CD4-positive, alpha-beta T cell treated with Interleukin-4 for 1 hour (primary cell): ENCODE data around the gene LRRC2.
"Not testable (repeated sequence)": the region's sequence is repeated elsewhere in the genome, so short reads cannot be mapped to it uniquely, and the experiment has no call there.

Source experiments
- DNase-seq, 2 donors: peaks; one replicate each; pipeline ENCODE4 v3.0.0-alpha.2; 2020 to 2022

LRRC2 gene

DNA sequence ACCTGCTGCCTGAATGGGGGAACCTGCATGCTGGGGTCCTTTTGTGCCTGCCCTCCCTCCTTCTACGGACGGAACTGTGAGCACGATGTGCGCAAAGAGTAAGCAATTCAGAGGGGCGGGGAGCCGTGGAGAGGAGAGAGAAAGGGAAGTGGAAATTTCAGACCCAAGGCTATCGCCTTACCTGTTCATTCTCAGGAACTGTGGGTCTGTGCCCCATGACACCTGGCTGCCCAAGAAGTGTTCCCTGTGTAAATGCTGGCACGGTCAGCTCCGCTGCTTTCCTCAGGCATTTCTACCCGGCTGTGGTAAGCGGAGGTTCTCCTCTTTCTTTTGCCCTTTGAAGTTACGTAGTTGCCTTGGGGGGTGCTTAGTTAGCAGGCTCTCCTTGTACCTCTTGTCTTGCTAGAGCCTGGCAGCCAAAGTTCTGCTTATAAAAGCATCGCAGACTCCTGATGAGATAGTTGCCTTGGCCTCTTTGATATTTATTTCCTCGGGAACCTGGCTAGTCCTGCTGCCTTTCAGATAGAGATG lies 13.7 kb upstream of the LRRC2 start:
- DNase-seq, result no peak

DNA sequence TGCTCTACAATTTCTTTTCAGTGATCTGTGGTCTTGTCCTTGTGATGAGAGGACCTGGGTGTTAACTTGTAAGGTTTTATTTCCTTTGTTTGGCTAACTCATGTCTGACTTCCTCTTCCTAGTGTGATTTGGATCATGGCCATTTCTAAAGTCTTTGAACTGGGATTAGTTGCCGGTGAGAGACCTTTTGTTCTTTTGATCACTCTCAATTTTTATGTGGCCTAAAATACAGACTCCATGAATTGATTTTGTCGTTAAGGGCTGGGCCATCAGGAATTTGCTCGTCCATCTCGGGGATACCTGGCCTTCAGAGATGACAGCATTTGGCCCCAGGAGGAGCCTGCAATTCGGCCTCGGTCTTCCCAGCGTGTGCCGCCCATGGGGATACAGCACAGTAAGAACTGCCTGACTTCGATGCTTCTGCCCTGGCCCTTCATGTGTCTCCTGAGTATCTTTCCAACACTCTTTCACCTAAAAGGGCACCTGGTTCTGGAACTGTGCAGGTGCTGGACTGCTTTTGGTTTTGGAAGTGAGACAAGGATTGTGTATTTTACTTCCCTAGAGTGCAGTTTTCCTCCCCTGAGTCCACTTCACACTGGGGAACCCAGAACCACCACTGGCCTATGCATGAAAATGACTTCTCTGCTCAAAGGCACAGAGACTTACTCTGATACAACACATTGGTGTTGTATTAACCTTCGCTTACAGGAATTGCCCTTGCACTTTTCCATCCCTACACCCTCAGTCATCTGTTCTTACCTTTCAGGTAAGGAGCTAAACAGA lies 13.1 kb upstream of the LRRC2 start:
- no peak for DNase-seq

DNA sequence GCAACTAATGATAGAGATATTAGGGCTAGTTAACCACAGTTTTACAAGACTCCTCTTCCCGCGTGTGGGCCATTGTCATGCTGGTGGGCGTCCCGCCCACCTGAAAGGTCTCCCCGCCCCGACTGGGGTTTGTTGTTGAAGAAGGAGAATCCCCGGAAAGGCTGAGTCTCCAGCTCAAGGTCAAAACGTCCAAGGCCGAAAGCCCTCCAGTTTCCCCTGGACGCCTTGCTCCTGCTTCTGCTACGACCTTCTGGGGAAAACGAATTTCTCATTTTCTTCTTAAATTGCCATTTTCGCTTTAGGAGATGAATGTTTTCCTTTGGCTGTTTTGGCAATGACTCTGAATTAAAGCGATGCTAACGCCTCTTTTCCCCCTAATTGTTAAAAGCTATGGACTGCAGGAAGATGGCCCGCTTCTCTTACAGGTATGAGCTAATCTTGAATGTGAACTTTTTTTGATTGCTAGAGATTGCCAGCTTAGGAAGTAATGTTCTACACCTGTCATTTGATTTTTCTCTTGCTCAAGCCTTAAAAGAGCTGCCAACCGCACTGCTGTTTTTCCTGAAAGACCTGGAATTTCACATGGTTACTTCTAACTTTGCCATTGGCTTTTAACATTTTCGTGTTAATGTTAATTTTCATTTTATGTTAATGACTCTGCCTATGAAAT lies 11.6 kb upstream of the LRRC2 start:
- DNase-seq, result not testable (repeated sequence)

DNA sequence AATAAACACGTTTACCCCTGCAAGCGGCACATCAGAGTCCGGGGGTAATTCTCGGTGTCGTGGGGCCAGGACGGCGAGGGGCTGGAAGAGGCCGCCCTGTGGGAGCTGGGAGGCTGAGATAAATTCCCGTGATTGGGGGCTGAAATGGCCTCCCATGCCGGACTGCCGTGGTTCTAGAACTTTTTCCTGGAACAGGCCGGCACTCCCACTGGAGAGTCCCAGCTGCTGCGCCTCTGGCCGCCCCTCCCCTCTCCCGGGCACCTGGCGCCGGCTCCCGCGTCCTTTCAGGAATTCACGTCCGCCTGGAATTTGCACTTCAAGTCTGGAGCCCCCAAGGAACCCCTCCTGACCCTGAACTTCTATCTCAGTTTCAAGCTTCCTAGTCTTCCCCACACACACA lies 10.8 kb upstream of the LRRC2 start:
- DNase-seq, result no peak

DNA sequence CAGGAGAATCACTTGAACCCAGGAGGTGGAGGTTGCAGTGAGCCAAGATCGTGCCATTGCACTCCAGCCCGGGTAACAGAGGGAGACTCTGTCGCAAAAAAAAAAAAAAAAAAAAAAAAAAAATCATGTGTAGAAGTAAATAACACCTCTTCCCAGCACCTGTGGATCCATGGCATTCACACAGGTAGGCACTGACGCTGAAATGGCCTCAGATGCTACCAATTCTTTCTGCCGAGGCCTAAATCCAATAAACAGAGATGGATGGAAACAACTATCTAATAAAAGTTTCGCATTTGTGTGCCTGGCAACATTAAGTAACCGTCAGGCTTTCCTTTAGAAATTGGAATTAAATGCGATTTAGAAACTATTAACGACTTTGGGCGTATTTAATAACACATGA lies 10.3 kb upstream of the LRRC2 start:
- no peak for DNase-seq

DNA sequence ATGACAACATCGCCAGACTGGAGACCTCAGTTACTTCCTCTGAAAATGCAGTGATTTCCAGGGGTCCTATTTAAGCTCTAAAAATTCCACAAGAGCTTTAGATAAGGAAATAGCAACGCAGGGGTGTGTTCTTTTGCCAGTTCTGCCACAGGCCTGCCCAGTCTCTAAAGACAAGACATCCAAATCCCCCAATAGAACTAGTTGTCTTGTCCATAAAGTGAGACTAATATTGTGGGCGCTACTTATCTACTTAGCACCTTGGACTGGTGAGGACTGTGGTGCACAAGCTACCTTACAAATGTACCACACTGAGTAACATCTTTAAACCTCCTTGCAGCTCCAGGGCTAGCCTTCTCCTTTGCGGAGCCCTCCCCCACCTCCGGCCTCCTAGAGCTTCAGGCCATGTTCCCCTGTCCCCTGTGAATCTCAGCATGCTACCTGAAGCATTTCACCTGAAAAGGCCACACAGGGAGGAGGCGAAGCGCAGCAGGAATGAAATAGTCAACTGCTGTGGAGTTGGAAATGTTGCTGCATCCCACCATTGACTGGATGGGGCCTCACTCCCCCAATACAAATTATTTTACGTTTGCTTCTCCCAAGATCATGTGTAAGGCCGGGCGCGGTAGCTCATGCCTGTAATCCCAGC lies 9.6 kb upstream of the LRRC2 start:
- no peak for DNase-seq

DNA sequence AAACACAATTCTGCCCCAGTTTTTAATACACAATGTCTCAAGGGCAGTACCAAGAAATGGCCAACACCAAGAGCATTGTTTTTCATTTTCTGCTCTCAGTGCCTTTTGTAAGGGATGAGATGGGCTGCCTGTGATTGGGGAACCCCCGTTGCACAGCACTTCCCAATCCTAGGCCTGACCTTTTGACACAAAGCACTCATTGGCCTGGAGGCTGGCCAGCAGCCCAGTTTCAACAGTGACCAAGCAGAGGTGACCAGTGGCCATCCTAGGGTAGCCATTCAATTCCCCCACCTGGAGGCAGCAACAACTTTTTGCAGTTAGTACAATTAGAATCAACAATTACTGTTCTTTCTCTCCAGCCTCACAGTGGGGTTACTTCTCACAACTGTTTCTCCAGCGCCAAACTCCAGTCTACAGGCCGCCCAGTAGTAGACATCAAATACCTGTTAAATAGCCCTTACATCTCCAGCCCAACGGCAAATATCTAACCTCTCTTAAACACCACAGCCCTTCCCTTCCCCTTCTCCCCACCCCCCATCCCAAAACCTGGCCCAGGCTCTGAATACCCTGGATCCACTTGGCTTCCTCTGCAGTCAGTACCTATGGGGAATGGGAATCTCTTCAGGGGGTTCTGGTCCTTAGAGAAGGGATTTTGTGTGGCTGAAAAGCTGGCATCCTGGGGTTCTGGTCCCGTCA lies 8.9 kb upstream of the LRRC2 start:
- DNase-seq, result no peak

DNA sequence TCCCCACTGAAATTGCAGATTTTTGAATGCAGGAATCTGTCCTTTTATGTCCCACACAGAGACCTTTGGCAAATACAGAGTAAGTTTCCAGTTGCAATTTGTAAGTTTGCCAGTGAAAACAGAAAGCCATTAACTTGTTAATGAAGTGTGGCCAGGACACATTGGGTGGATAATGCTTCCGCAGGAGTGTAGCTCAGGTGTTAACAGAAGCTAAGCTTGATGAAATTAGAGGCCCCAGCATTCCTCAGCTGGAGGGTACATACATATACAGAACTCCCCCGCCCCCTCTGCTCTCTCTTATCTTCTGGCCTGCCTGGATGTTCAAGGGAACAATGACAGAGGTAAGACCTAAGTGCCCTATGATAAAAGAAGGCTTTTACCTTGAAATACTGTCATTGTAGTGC lies 8.1 kb upstream of the LRRC2 start:
- no peak for DNase-seq

DNA sequence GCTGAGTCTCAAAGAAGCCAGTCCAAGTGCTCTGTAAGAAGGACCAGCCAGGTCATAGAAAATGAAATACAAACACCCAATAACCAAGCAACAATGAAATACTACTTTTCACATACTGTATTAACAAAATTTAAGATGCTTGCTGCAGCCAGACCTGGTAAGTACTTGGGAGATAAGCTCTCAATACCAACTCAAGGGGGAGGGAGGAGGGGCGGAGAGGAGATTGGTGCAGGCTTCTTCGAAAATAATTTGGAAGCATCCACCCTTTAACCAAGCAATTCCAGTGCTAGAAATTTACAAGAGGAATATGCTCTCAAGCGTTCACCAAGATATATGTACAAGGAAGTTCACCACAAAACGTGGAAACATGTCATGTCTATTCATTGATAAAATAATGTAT lies 7.6 kb upstream of the LRRC2 start:
- DNase-seq, result no peak

DNA sequence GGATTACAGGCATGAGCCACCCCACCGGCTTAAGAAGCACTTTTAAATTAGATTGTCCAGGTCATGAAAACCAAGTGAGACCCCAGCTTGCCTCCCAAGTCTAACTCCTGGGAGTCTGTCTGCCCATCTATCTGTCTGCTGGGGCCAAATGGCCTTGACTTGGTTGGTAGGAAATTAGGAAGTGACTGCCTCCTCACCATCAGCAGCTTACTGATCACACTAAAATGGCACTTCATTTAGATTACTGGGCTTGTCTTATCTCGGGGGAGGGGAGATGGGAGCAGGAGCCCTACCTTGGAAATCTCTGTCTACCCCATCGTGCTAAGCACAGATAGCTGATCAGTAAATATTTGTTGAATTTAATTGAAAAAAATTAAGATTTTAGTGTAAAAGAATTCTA lies 5.6 kb upstream of the LRRC2 start:
- DNase-seq, result no peak

DNA sequence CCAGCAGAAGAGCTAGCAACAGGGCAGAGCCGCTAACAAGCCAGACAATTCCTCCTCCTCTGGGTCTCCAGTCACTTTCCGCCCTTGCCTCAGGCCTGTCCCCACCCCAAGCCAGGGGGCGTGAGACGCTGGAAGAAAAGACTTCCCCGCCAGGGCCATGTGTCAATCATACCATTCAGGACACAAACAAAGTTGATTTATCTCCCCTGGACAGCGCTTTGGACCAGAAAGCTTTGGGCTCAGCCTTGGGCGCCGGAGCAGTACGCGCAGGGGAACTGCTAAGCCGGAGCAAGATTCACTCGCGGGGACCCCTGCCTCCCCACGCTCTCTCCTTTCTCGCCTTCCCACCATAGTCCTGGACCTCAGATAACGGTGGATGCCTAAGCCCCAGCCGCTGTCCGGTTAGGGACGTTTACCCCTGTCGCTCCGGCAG lies 479 bp downstream of the LRRC2 start:
- DNase-seq, result no peak

DNA sequence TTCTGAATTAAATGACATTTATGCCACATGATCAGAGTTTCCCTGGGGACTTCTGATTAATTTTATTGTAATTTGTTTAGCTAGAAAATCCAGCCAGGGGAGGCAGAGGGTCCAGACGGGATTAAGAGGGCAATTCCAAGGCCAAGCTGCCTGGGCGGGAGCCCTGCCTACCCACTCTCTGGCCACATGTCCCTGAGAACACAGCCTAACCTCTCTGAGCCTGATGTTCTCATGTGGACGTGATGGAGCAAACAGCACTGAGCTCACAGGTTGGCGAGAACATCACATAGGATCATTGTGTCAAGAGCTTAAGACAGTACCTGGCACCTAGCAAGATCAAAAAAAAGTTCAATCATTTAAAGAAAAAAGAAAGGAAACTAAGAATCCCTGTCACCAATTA lies 1.0 kb downstream of the LRRC2 start:
- no peak for DNase-seq

DNA sequence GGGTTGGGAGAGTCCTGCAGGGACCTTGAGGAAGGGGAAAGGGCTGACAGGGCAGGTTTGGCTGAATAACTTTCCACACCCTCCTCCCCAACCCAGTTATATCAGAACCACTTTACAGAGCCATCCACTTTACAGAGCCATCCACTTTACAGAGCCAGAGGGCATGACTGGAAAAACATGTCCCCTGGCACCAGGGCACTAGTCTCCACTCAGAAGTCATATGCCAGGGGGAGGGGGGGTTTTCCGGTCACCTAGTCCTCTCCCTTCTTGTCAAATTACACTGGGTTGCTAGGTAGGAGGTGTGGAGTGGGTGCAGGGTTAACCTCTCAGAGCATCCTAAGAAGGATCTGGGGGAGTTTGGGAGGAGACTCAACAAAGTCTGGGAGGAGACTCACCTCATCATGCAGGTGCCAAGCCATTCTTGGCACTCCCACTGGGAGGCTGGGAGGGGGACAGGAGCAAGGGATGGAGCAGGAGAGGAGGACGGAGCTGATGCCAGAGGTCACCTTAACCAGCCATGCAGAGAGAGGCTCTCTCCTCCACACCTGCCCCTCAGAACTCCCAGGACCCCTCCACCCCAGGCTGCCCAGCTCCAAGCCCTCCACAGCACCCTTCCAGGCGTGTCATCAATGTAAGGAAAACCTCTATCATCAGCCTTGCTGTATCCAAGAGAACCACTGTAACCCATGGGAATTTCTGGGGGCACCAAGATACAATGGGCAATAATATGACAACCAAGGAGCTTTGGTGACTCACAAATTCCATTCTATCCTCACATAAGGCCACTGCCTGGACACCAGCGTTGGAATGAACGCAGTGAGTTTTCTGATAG lies 1.7 kb downstream of the LRRC2 start:
- no peak for DNase-seq

DNA sequence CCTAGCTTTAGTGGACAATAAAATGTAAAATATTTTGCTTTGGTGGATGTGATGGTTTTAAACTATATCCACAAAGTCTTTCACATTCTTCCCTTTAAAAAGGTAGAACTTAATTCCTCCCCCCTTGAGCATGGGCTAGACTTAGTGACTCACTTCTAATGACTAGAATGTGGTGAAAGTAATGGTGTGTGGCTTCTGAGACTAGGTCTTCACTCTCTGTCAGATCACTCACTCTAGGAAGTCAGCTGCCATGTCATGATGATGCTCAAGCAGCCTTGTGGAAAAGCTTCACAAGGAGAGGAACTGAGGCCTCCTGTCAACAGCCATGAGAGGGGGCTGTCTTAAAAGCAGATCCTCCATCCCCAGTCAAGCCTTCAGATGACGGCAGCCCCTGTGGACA lies 4.2 kb downstream of the LRRC2 start:
- no peak for DNase-seq

DNA sequence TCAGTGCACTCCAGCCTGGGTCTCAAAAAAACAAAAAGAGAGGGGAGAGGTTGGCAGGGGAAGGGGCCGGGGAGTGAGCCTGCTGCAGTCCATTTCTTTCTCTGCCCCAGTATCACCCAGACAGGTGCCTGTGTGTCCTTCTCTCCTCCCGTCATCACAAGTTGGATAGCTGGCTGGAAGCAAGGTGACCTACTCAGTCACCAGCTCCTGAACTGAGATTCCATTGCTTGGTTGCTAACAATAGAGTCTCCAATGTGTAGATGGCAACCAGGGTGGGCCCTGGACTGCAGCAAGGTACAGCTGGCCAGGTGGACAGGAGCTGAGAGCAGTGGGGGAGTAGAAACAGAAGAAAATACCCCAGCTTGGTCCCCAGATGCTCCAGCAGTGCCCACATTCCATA lies 4.6 kb downstream of the LRRC2 start:
- DNase-seq, result no peak

DNA sequence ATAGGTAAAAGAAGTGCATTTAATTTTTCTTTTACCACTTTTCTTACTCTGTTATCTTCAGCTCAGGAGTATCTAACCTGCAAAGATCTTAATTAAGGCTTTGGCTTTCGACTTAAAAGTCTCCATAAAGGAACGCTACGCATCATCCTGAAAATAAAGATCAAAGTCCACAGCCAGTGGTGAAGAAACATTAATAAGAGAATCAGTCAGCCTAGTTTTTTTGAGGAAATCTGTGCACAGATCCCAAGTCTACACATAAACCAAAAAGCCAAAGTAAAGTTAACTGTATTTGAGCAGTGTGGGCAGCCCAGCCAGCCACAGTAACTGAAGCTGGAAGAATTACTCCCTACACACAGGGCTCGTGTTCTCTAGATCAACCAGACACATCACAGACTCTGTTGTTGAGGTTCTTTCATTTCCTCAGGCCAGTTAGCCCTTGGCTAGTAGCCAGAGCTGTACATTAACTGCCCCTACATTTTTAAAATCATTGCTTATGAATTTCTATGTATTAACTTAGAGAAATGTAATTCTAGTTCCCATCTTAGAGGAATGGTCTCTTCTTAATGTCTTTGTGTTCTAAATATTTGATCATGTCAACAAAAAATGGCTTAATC lies 6.9 kb downstream of the LRRC2 start:
- DNase-seq, result no peak

DNA sequence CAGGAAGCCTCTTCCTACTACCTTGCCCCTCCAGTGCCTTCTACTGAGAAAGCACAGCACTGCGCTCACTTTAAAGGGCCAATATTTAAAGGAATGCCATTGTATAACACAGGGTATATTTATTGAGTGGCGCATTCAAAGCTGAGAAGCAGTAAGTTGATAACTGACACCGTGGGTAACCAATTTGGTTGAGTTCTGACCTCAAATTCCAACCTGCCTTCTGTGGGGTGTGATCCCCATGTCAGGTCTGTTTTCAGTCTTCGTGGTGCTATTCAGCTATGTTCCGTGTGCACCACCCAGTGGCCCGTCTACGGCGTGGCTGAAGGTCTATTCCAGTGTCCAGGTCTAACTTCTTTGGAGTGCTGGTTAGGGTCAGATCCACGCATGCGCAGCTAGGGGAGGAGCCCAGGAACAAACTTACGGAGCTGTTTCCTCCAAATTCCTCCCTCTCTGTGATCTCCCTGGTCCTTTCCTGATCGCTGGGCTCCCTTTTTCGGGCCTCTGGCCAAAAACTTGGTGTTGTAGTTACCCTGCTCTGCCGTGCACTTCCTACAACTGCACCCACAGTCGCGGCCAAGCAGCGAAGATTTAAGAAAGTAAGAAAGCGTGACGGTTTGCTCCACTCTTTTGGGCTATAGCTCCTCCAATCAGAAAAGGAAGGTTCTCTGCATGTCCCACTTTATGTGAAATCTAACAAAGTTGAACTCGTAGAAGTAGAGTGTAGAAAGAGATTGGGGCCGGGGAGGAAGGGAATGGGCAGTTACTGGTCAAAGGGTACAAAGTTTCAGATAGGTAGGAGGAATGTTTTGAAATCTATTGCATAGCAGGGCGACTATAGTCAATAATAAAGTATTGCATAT lies 7.7 kb downstream of the LRRC2 start:
- DNase-seq, result peak; percentile 79 to 86

DNA sequence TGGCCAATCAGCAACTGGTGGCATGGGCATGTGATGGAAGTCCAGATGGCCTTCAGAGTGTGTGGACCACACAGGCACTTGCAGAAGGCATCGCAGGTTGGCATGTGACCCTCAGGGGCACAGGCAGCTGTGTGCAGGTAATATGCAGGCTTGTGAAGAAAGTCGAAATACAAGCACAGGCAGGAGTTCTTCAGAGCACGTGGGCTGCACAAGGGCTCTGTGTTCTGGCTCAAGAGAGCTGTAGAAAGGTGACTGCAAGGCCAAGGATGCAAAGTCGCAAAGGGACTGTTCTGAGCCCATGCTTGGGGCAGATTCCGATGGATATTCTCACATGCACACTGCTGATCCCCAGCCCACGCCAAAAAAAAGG lies 8.3 kb downstream of the LRRC2 start:
- DNase-seq, result no peak

DNA sequence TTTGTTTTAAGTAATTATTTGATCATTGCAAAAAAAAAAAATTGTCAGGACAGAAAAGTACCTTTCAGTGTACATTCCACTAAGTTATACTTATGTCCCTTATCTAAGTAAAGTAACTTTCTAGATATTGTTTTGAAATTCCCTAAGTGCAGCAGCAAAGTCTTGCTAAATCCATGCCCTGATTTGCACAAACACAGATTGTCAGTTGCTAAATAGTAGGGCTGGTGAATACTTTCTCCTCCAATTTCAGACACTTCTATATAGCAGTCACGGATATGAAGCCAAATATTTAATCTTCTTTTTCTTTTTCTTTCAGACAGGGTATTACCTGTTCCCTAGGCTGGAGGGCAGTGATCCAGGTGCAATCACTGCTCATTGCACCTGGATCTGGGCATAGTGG lies 12.9 kb downstream of the LRRC2 start:
- DNase-seq, result no peak

DNA sequence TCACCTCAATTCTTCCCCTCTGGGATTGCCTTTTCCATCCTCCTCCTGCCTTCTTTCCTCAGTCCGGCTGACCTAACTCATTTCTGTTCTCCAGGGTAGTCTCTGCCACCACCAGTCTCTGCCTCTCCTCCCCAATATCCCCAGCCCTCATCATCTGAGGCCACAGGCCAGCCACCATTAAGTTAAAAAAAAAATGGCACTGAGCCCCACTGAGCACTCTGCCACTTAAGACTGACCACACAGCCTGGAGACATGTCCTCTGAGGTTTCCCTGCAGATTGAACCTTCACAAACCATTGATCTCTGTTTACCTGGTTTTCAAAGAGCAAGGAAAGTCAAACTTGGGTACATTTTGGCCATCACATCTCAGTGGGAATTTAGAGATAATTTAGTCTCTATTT lies 13.6 kb downstream of the LRRC2 start:
- no peak for DNase-seq

DNA sequence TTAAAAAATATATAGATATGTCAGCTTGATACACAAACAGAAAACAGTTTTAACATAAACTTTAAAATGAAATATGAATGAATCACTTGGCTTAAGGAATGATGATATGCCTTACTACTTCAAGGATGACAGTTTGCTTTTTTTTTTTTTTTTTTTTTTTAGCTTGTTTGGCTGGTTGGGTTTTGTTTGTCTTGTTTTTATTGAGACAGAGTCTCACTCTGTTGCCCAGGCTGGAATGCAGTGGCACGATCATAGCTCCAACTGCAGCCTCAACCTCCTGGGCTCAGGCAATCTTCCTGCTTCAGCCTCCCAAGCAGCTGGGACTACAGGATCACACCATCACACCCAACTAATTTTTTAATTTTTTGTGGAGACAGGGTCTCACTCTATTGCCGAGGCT lies 14.5 kb downstream of the LRRC2 start:
- no peak for DNase-seq
